Hepatic stellate cell (primary cell): ENCODE measurements around the gene APH1B.
"Not testable (repeated sequence)": the region's sequence is repeated elsewhere in the genome, so short reads cannot be mapped to it uniquely, and the experiment has no call there.

Experiments
- DNase-seq: peaks from one replicate; pipeline ENCODE4 v3.0.0; 2011; ENCODE audit warnings: low spot score

APH1B gene

GRCh38 chr15:63277038-63277892, at the start of gene APH1B:
Gene APH1B, plus strand, starts transcription at chr15:63277605. Its CDS starts 19 bp downstream, at chr15:63277624.
- peak; percentile 64 for DNase-seq

GRCh38 chr15:63227689-63228088, 49.7 kb upstream of the APH1B start:
- no peak for DNase-seq

DNA sequence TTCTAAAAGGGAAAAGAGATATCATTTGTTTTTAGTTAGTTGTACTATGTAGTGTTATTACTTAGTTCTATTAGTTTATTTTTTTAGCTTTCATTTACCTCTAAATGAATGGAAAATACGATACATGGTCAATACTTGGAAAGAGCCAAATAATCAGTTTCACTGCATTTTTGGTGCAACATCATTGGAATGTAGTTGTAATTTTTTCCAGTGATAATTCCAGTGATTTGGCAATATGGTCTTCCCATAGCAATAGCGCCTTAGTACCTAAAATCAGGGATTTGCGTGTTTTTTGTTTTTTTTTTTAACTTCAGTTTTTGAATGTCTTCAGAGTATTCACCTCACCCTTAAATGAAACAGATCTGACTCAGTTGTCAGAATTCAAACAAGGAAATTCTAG, 46.2 kb upstream of the APH1B start:
- DNase-seq: no peak

- DNase-seq: no peak
These were observed 45.7 kb upstream of the APH1B start for GRCh38 chr15:63231706-63232105.

DNA sequence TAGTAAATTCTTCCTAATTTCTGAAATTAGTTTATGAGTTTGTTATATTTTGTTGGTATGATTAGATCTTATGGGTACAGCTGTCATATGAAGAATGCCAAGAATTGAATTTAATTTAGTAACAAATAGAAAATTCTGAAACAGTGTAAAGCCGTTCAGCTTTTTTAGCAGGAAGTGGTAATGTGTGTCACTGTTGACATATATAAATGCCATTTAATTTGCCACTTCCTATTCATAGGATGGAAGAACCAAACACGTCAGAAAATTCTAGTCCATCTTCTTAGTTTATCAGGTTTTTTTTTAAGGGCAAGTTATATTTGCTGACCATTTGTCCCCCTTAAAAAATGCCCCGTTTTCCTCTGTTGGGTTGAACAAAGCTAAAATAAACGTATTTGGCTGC, 45.0 kb upstream of the APH1B start:
- no peak for DNase-seq

DNA sequence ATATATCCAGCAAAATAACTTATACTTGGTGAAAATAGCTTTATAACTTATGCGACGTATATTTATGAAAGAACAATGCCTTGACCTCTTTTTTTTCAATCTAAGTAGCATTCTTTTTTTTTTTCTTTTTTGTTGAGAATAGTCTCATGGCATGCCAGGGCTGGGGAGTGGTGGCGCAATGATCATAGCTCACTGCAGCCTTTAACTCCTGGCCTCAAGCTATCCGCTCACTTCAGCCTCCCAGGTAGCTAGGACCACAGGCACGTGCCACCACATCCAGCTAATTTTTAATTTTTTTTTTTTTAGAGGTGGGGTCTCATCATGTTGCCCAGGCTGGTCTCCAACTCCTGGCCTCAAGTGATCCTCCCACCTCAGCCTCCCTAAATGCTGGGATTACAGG, 44.5 kb upstream of the APH1B start:
- no peak for DNase-seq

DNA sequence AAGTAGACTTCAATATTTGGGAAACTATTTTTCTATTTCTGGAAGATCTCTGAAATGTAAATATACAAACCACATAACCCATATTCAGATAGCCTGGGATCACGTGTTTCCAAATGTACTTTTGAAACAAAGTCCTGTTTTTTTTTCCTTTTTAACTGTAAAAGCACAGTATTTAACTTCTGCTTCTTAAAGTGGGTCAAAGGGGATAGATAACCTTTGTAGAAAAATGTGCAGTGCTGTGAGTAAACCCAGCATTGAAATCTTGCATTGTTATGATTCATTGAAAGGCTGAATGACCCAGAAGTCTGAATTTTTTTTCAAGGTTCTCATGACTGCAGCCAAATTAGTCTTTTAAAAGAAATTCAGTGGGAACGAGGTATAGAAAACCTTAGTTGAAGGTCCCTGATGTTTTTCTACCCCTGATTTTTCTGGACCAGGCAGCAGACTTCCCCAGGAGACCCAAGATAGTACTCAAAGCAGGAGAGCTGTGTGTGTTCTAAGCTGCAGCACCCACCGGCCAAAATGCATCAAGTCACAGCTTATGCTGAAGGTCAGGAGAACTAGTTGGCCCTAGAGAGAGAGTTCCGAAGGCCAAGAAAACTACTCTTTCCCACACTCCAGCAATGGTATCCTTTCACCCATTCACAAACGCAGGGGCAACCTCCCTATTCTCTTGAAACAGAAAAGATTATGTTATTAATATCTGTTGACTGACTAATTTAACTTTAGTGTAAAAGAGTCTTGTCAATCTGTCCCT, 43.6 kb upstream of the APH1B start:
- peak; percentile 44 for DNase-seq

DNA sequence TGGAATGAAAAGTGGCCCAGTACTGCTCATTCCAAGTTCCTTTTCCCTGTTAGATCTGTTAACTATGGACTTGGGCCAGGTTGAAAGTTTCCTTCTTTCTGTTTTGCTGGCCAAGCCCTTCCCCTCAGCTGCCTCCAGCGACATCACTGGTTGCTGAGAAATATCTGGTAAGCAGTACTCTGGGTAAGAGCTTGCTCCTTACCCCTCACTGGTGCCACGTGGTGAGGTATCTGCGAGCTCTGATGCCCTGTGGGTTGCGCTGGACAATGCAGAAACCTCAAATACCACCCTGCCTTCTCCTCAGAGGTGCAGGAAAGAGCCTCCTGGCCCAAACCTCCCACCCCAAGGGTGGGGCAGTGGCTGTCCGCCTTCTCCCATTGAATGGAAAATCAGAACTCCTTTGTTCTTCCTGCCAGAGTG, 42.9 kb upstream of the APH1B start:
- no peak for DNase-seq

DNA sequence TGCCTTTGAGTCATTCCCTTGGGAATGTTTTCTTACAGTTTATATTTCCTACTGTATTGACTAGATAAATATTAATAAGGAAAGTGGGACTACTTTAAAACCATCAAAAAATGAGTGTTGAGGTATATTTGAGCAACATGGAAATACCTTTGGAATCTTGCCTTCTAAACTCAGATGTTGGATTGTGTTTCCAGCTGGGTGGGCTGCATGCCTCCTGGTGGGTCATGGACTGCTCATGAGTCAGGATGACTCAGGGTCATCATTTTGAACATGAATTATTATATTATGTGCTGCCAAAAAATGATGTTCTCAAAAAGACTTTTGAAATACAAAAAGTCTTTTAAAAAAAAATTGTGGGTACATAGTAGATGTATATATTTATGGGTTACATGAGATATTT, 41.1 kb upstream of the APH1B start:
- peak; percentile 33 for DNase-seq

- DNase-seq: not testable (repeated sequence)
These were observed 40.3 kb upstream of the APH1B start for GRCh38 chr15:63237086-63237485.

GRCh38 chr15:63238171-63238570, 39.2 kb upstream of the APH1B start:
- no peak for DNase-seq

GRCh38 chr15:63238796-63239195, 38.6 kb upstream of the APH1B start:
- DNase-seq: no peak

- DNase-seq: no peak
These were observed 37.3 kb upstream of the APH1B start for GRCh38 chr15:63240109-63240508.

DNA sequence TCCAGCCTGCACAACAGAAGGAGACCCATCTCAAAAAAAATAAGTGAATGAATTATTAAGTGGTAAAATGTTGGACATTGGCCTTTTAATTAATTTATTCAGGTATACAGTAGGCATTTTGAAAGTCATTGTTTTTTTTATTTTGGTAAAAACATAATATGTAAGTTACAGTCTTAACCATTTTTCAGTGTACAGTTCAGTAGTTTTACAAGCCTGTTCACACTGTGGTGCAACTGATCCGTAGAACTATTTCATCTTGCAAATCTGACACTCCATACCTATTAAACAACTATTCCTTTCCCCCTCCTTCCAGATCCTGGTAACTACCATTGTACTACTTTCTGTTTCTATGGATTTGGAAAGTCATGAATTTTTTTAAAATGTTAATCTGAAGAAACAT, 36.1 kb upstream of the APH1B start:
- DNase-seq: no peak

DNA sequence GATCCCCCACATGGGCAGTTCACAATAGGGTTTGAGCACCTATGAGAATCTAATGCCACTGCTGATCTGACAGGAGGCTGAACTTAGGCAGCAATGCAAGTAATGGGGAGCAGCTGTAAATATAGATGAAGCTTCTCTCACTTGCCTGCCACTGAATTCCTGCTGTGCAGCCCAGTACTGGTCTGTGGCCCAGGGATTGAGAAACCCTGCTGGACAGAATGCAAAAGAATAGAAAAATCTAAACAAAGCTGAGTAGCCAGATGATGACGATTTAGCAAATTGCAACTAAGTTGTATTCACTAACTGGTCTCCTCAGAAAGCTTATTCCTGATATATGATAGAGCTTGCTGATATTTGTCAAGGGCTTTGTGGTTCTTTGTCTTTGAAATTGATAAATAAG, 34.3 kb upstream of the APH1B start:
- no peak for DNase-seq

DNA sequence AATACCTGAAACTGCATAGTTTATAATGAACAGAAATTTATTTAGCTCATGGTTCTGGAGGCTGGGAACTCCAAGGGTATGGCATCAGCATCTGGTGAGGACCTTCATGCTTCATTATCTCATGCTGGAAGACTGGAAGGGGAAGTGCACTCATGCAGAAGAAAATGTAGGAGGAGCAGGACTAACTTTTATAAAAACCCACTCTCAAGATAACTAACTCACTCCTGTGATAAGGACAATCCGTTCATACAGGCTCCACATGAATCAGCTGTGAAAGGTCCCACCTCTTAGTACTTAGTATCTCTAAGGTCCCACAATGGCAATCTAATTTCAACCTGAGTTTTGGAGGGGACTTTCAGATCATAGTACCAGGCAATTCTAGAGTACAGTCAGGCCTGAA, 33.6 kb upstream of the APH1B start:
- no peak for DNase-seq

GRCh38 chr15:63244399-63244798, 33.0 kb upstream of the APH1B start:
- DNase-seq: no peak

DNA sequence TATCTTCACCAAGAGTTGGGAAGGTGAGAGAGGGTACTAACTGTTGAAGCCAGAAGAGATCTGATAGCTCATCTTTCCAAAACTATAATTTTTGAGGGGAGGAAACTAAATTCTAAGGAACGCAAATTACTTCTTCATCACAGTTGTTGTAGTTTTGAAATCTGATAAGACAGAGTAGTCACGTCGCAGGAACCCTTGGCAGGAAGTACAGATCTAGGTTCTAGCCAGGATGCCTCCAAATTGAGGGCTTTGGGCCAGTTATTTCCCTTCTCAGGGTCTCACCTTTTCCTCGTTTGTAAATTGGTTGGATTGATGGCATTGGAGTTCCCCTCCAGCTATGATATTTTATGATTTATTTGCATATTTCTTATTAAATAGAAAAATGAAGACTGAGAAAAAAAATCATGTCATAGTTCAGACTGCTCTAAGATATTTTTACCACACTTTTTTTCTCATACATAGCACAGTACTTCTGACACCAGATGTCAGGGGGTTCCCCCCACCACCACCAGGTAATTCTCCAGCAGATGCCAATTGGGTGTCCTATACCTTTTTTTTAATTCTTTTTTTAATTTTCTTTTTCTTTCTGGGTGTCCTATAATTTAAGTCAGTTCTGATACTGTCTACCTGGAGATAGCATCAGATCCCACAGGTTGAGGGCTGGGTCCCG, 32.3 kb upstream of the APH1B start:
- DNase-seq: no peak

DNA sequence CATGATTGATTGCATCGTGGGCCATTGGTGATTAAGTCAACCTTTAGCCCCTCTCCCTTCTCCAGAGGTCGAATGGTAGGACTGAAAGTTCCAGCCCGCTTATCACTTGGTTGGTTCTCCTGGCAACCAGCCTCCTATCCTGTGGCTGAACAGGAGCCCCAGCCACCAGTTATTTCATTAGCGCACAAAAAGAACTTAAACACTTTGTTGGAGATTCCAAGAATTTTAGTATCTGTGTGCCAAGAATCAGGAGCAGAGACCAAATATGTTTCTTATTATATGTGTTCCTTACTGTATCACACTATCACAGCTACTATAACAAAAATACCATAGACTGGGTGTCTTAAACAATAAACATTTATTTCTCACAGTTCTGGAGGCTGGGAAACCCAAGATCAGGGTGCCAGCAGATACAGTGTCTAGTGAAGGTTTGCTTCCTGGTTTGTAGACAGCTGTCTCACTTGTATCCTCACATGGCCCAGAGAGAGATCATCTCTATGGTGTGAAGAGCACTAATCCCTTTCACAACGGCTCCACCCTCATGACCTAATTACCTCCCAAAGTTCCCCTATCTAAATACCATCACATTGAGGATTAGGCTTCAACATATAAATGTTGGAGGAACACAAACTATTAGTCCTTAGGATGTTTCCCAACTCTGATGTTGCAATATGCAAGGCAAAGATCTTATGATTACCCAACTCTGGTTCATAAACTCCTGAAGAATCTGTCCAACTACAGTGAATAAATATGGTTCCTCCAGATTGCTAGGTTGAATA, 30.5 kb upstream of the APH1B start:
- DNase-seq: peak; percentile 32

DNA sequence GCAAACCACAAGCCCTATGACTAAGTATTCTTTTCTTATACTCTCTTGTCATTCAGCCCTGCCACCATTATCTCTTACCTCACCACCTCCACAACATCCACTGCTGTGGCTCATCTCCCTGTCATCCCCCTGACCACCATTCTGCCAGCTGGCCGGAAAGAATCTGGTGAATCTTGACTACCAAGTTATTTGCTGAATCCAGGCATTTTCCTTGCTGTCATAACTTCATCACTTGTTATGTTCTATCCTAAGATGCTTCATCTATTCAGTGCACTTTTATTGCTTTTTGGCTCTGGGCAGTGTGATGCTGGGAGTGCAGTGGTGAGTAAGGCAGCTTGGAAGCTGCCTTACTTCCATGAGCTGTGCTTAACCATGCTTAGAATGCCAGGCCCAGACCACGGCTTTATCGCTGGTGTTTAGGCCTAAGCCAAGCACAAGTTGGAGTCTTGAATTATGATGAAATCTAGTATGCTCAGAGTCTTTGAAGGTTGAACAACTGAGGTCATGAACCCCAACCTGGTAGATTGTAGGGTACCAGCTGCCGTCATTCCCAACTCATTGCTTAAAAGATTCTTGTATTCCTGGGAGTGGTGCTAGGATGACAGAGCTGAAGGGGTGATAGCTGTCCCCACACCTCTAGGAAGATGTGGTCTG, 27.0 kb upstream of the APH1B start:
- peak; percentile 85 for DNase-seq

DNA sequence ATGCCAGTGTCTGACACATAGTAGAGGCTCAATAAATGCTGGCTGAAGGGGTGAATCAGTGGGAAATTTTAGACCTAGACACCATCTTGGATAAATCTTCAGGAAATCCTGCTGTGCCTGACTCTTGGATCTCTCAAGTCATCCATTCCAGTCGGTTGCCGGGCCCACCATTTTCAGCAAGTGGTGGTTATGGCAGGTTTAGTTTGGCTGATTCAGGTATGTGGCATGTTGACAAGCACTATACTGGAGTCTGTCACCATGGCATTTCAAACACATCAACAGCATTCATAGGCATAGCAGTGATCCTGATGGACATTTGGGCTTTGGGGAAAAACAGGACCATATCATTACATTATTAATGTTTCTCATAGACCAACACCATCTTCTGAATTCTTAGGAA, 25.7 kb upstream of the APH1B start:
- no peak for DNase-seq

GRCh38 chr15:63252292-63252691, 25.1 kb upstream of the APH1B start:
- no peak for DNase-seq
